ENCODE results near the gene MAG. TPM values are rescaled to one million over a fixed set of nuclear protein-coding genes. Genes with fewer than 3 reads are reported as not detected.

The MAG gene
- total and polyA plus RNA-seq, 9 of the 15 experiments (the other 6 are each of a cell fraction or from before 2014, with no cell fraction given) = 0.11 to 10.0 (median 1.6) TPM

GRCh38 chr19:35247526-35248309, 44.2 kb upstream of the MAG start (continued):
- no peak for TF ChIP-seq NKRF (IDR thresholded peaks at IDR 0.05; ENCODE audit: borderline replicate concordance)
- TF ChIP-seq USF1 (CRISPR knock-in tag; IDR thresholded peaks at IDR 0.05) = 0 out of 2 replicates have a peak, but pooled peaks have one; percentile 30
- TF ChIP-seq CREB3 (tag; conservative IDR thresholded peaks at IDR 0.05; ENCODE audit: low read depth) = no peak
- TF ChIP-seq NEUROD1 (IDR thresholded peaks at IDR 0.05; ENCODE audit: borderline replicate concordance, low read depth, low read length, partially characterized antibody) = peak; percentile 66
- TF ChIP-seq MITF (IDR thresholded peaks at IDR 0.05) = no peak
- peak; percentile 40; the same call in 1 of the 2 replicates for TF ChIP-seq NFE2 (IDR thresholded peaks at IDR 0.05; ENCODE audit: low read depth)
- TF ChIP-seq GTF3C2 (IDR thresholded peaks at IDR 0.05; ENCODE audit: borderline replicate concordance, extremely low read depth, insufficient read length) = no peak
- TF ChIP-seq E2F1 (CRISPR knock-in tag; IDR thresholded peaks at IDR 0.05) = no peak
- no peak for TF ChIP-seq ATF7 (IDR thresholded peaks at IDR 0.05)
- no peak for TF ChIP-seq THRAP3 (IDR thresholded peaks at IDR 0.05; ENCODE audit: borderline replicate concordance)
- TF ChIP-seq CREB5 (CRISPR knock-in tag; IDR thresholded peaks at IDR 0.05) = no peak
- TF ChIP-seq ZNF668 (CRISPR knock-in tag; IDR thresholded peaks at IDR 0.05) = no peak

All from K562 (cell line).